Prostate gland (tissue), 2 donors: ENCODE measurements around the gene PMS1.

ENCODE experiments used
- POLR2AphosphoS5 ChIP-seq: sonication (generic); formaldehyde crosslinking; IDR thresholded peaks from one replicate; pipeline ENCODE4 v1.6.1; 2017; ENCODE audit warnings: antibody characterized with exemption
- TF ChIP-seq, protein P1 (sequence below), 4 experiments: fragments of 200-600 bp in 2 of 4; fragments of 450-650 bp in 2 of 4; sonication (generic) in 2 of 4; IDR thresholded peaks; 1 replicate in 3 of 4; 2 replicates in 1 of 4; pipeline ENCODE4 v1.5.1; 2016 to 2019; ENCODE audit warnings: antibody characterized with exemption in 4 of 4, mild to moderate bottlenecking in 2 of 4, moderate library complexity in 2 of 4

DNA sequence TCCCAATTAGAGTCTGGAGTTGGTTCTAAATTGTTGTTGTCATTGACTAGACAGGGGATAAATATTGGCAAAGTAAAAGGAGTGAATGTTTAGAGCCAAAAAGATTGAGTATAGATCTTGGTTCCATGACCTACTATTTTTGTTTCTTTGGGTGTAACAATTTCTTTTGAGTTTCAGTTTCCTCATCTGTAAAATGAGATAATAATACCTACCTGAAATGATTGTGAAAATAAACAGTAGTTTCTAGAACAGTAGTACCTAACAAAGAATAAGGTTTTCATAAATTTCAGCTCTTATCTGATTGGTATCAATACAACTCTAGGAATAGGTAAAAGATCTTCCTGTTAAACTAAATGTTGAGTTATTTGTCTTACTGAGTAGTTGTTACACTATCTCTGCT is 56.8 kb downstream of the PMS1 start:
- TF ChIP-seq, protein P1, sequence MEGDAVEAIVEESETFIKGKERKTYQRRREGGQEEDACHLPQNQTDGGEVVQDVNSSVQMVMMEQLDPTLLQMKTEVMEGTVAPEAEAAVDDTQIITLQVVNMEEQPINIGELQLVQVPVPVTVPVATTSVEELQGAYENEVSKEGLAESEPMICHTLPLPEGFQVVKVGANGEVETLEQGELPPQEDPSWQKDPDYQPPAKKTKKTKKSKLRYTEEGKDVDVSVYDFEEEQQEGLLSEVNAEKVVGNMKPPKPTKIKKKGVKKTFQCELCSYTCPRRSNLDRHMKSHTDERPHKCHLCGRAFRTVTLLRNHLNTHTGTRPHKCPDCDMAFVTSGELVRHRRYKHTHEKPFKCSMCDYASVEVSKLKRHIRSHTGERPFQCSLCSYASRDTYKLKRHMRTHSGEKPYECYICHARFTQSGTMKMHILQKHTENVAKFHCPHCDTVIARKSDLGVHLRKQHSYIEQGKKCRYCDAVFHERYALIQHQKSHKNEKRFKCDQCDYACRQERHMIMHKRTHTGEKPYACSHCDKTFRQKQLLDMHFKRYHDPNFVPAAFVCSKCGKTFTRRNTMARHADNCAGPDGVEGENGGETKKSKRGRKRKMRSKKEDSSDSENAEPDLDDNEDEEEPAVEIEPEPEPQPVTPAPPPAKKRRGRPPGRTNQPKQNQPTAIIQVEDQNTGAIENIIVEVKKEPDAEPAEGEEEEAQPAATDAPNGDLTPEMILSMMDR (IDR thresholded peaks at IDR 0.05): no peak
- no peak for TF ChIP-seq POLR2AphosphoS5
